Gastrocnemius medialis (tissue), 4 donors: ENCODE results near the gene ZBTB47.

Experiments
- POLR2A ChIP-seq, 2 donors: fragments of 450-650 bp; IDR thresholded peaks; one replicate each; pipeline ENCODE4 v1.6.1; 2017; ENCODE audit warnings: antibody characterized with exemption in 2 of 2, mild to moderate bottlenecking in 2 of 2, moderate library complexity in 2 of 2
- TF ChIP-seq, protein P1 (sequence below), 5 experiments: fragments of 450-650 bp in 3 of 5; fragments of 200-600 bp in 2 of 5; sonication (generic) in 2 of 5; IDR thresholded peaks in 4 of 5; conservative IDR thresholded peaks in 1 of 5; 1 replicate in 4 of 5; 2 replicates in 1 of 5; pipeline ENCODE4 v1.5.1; 2016 to 2019; ENCODE audit warnings: antibody characterized with exemption in 5 of 5, mild to moderate bottlenecking in 3 of 5, moderate library complexity in 3 of 5

DNA sequence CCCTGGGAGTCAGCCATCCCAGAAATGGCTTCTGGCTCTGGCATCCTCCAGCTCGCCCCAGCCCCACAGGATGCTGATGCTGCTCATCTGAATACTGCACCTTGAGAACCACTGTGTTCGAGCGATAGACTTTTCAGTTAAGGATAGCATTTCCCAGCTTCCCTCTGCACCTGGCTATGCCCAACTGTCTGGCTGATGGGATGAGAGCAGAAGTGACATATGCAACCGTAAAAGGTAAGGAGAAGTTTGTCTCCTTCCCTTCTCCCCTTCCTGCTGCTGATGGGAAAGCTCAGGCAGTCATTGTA is 58.8 kb downstream of the ZBTB47 start:
- TF ChIP-seq, protein P1, sequence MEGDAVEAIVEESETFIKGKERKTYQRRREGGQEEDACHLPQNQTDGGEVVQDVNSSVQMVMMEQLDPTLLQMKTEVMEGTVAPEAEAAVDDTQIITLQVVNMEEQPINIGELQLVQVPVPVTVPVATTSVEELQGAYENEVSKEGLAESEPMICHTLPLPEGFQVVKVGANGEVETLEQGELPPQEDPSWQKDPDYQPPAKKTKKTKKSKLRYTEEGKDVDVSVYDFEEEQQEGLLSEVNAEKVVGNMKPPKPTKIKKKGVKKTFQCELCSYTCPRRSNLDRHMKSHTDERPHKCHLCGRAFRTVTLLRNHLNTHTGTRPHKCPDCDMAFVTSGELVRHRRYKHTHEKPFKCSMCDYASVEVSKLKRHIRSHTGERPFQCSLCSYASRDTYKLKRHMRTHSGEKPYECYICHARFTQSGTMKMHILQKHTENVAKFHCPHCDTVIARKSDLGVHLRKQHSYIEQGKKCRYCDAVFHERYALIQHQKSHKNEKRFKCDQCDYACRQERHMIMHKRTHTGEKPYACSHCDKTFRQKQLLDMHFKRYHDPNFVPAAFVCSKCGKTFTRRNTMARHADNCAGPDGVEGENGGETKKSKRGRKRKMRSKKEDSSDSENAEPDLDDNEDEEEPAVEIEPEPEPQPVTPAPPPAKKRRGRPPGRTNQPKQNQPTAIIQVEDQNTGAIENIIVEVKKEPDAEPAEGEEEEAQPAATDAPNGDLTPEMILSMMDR (IDR thresholded peaks at IDR 0.05 in 4 of 5, conservative IDR thresholded peaks at IDR 0.05 in 1 of 5), result no peak
- no peak for TF ChIP-seq POLR2A (IDR thresholded peaks at IDR 0.05)
